Measurements from ENCODE around the gene KRTAP2-1.
"Not testable (repeated sequence)": the region's sequence is repeated elsewhere in the genome, so short reads cannot be mapped to it uniquely, and the experiment has no call there.

KRTAP2-1 gene

GRCh38 chr17:41057547-41057946 lies 10.4 kb upstream of the KRTAP2-1 start:
- DNase-seq (ENCODE audit: low read depth) = no peak

- DNase-seq (ENCODE audit: low read depth) = not testable (repeated sequence)
These were observed 8.0 kb upstream of the KRTAP2-1 start, which contains the start of gene KRTAP2-2 for GRCh38 chr17:41055130-41055529. Gene KRTAP2-2 (minus strand): TSS chr17:41055230. CDS start chr17:41055211, 19 bp downstream.

- DNase-seq (ENCODE audit: low read depth) = not testable (repeated sequence)
These were observed 7.4 kb upstream of the KRTAP2-1 start for GRCh38 chr17:41054556-41054955.

GRCh38 chr17:41054025-41054424 lies 6.9 kb upstream of the KRTAP2-1 start:
- no peak for DNase-seq (ENCODE audit: low read depth)

- DNase-seq (ENCODE audit: low read depth) = no peak
These were observed 5.5 kb upstream of the KRTAP2-1 start for GRCh38 chr17:41052566-41052965.

GRCh38 chr17:41049110-41049509 lies 2.0 kb upstream of the KRTAP2-1 start:
- DNase-seq (ENCODE audit: low read depth) = peak; percentile 57

GRCh38 chr17:41048441-41048840 lies 1.3 kb upstream of the KRTAP2-1 start:
- DNase-seq (ENCODE audit: low read depth) = no peak

- no peak for DNase-seq (ENCODE audit: low read depth)
These were observed 4.2 kb downstream of the KRTAP2-1 start for GRCh38 chr17:41042953-41043352.

GRCh38 chr17:41040783-41041571 lies 6.1 kb downstream of the KRTAP2-1 start, which contains the start of gene KRTAP1-1:
Gene KRTAP1-1 (minus strand): TSS chr17:41041450. CDS start chr17:41041397, 53 bp downstream.
- DNase-seq (ENCODE audit: low read depth) = not testable (repeated sequence)

- no peak for DNase-seq (ENCODE audit: low read depth)
These were observed 9.2 kb downstream of the KRTAP2-1 start for GRCh38 chr17:41037853-41038350.

GRCh38 chr17:41034346-41034935 lies 12.7 kb downstream of the KRTAP2-1 start, which contains the start of gene KRTAP1-3:
Gene KRTAP1-3 (minus strand): TSS chr17:41034874. CDS start chr17:41034821, 53 bp downstream.
- not testable (repeated sequence) for DNase-seq (ENCODE audit: low read depth)

- DNase-seq (ENCODE audit: low read depth) = no peak
These were observed 17.4 kb downstream of the KRTAP2-1 start, which contains the start of gene KRTAP1-4 for GRCh38 chr17:41029633-41030245. Gene KRTAP1-4 (minus strand): TSS chr17:41030195. CDS start chr17:41030078, 117 bp downstream.

GRCh38 chr17:41026715-41027471 lies 20.2 kb downstream of the KRTAP2-1 start, which contains the start of gene KRTAP1-5:
Gene KRTAP1-5 (minus strand): TSS chr17:41027208. CDS start chr17:41027155, 53 bp downstream.
- peak; percentile 70 for DNase-seq (ENCODE audit: low read depth)

GRCh38 chr17:41024697-41025096 lies 22.4 kb downstream of the KRTAP2-1 start:
- DNase-seq (ENCODE audit: low read depth) = peak; percentile 71

GRCh38 chr17:41020336-41020735 lies 26.8 kb downstream of the KRTAP2-1 start:
- no peak for DNase-seq (ENCODE audit: low read depth)

- DNase-seq (ENCODE audit: low read depth) = no peak
These were observed 27.7 kb downstream of the KRTAP2-1 start for GRCh38 chr17:41019415-41019814.

GRCh38 chr17:41018541-41018940 lies 28.6 kb downstream of the KRTAP2-1 start:
- no peak for DNase-seq (ENCODE audit: low read depth)

- DNase-seq (ENCODE audit: low read depth) = no peak
These were observed 30.4 kb downstream of the KRTAP2-1 start for GRCh38 chr17:41016578-41017215.

GRCh38 chr17:41015454-41015853 lies 31.7 kb downstream of the KRTAP2-1 start:
- DNase-seq (ENCODE audit: low read depth) = no peak

- peak; percentile 51 for DNase-seq (ENCODE audit: low read depth)
These were observed 33.5 kb downstream of the KRTAP2-1 start for GRCh38 chr17:41013606-41014005.

- no peak for DNase-seq (ENCODE audit: low read depth)
These were observed 33.9 kb downstream of the KRTAP2-1 start for GRCh38 chr17:41013181-41013580.

Measured in stromal cell of bone marrow (primary cell).